Skeletal muscle satellite cell (primary cell): ENCODE data around the gene CCDC85C.

ENCODE experiments used
- H3K27me3 ChIP-seq: 2 replicates; pipeline ENCODE4 v1.7.0; 2013; ENCODE audit warnings: low read length; ENCODE audit not compliant: control insufficient read depth, insufficient read depth
- H3K36me3 ChIP-seq: 2 replicates; pipeline ENCODE4 v1.7.0; 2013; ENCODE audit warnings: mild to moderate bottlenecking, control low read depth, low read length; ENCODE audit not compliant: insufficient read depth
- H3K4me1 ChIP-seq: 2 replicates; pipeline ENCODE4 v1.7.0; 2013; ENCODE audit warnings: low read length; ENCODE audit not compliant: control insufficient read depth, insufficient read depth
- H3K4me2 ChIP-seq: 2 replicates; pipeline ENCODE4 v1.7.0; 2013; ENCODE audit warnings: mild to moderate bottlenecking, low read length
- H3K4me3 ChIP-seq: 2 replicates; pipeline ENCODE4 v1.7.0; 2013; ENCODE audit warnings: low read length
- H3K9ac ChIP-seq: 2 replicates; pipeline ENCODE4 v1.7.0; 2013; ENCODE audit warnings: mild to moderate bottlenecking, low read depth, low read length, moderate library complexity
- H3K9me3 ChIP-seq: replicated peaks from 2 replicates; pipeline ENCODE4 v1.7.0; 2013; ENCODE audit warnings: mild to moderate bottlenecking, control low read depth, low read length

CCDC85C gene

GRCh38 chr14:99525699-99526080, 78.3 kb downstream of the CCDC85C start:
- Histone ChIP-seq H3K27me3 (peaks cover 2% of the 10 kb centered on the region), H3K4me2 (no peak overlapping the region), H3K36me3 (no peaks in the 10 kb centered on the region), H3K9me3 (no peaks in the 10 kb centered on the region), H3K4me3 (no peak overlapping the region), H3K4me1 (peaks cover 26% of the 10 kb centered on the region), H3K9ac (no peak overlapping the region)

GRCh38 chr14:99524804-99525698, 79.0 kb downstream of the CCDC85C start:
- no peak overlapping the region for H3K9ac ChIP-seq
- H3K4me3 ChIP-seq, result no peak overlapping the region
- H3K27me3 ChIP-seq, result peaks cover 2% of the 10 kb centered on the region
- no peaks in the 10 kb centered on the region for H3K36me3 ChIP-seq
- peaks cover 20% of the 10 kb centered on the region for H3K4me1 ChIP-seq
- H3K4me2 ChIP-seq, result no peak overlapping the region
- no peaks in the 10 kb centered on the region for H3K9me3 ChIP-seq

- Histone ChIP-seq H3K27me3 (peaks cover 2% of the 10 kb centered on the region), H3K4me2 (no peak overlapping the region), H3K9ac (no peak overlapping the region), H3K4me3 (no peak overlapping the region), H3K9me3 (no peaks in the 10 kb centered on the region), H3K36me3 (no peaks in the 10 kb centered on the region), H3K4me1 (peaks cover 19% of the 10 kb centered on the region)
Observed at GRCh38 chr14:99524091-99524661, 79.8 kb downstream of the CCDC85C start.

- Histone ChIP-seq H3K4me2 (no peak overlapping the region), H3K9ac (no peak overlapping the region), H3K4me1 (peaks cover 19% of the 10 kb centered on the region), H3K27me3 (no peaks in the 10 kb centered on the region), H3K4me3 (no peak overlapping the region), H3K9me3 (no peaks in the 10 kb centered on the region), H3K36me3 (no peaks in the 10 kb centered on the region)
Observed at GRCh38 chr14:99523704-99524055, 80.3 kb downstream of the CCDC85C start.

- H3K9ac ChIP-seq, result no peak overlapping the region
- no peaks in the 10 kb centered on the region for H3K27me3 ChIP-seq
- no peaks in the 10 kb centered on the region for H3K9me3 ChIP-seq
- peaks cover 19% of the 10 kb centered on the region for H3K4me1 ChIP-seq
- H3K4me3 ChIP-seq, result no peak overlapping the region
- no peak overlapping the region for H3K4me2 ChIP-seq
- H3K36me3 ChIP-seq, result no peaks in the 10 kb centered on the region
Observed at GRCh38 chr14:99522934-99523703, 80.9 kb downstream of the CCDC85C start.

- Histone ChIP-seq H3K4me3 (no peak overlapping the region), H3K27me3 (no peaks in the 10 kb centered on the region), H3K4me1 (peaks cover 19% of the 10 kb centered on the region), H3K4me2 (no peak overlapping the region), H3K9me3 (no peaks in the 10 kb centered on the region), H3K36me3 (no peaks in the 10 kb centered on the region), H3K9ac (no peak overlapping the region)
Observed at GRCh38 chr14:99522457-99522891, 81.5 kb downstream of the CCDC85C start.

- H3K9ac ChIP-seq, result no peak overlapping the region
- no peaks in the 10 kb centered on the region for H3K27me3 ChIP-seq
- H3K4me2 ChIP-seq, result no peak overlapping the region
- peaks cover 19% of the 10 kb centered on the region for H3K4me1 ChIP-seq
- no peaks in the 10 kb centered on the region for H3K36me3 ChIP-seq
- no peak overlapping the region for H3K4me3 ChIP-seq
- H3K9me3 ChIP-seq, result no peaks in the 10 kb centered on the region
Observed at GRCh38 chr14:99522025-99522401, 82.0 kb downstream of the CCDC85C start.

GRCh38 chr14:99521176-99522024, 82.6 kb downstream of the CCDC85C start:
- Histone ChIP-seq H3K36me3 (no peaks in the 10 kb centered on the region), H3K9ac (no peak overlapping the region), H3K4me1 (peaks cover 19% of the 10 kb centered on the region), H3K9me3 (no peaks in the 10 kb centered on the region), H3K4me3 (no peak overlapping the region), H3K4me2 (no peak overlapping the region), H3K27me3 (no peaks in the 10 kb centered on the region)

- H3K36me3 ChIP-seq, result no peaks in the 10 kb centered on the region
- H3K4me3 ChIP-seq, result no peak overlapping the region
- H3K4me2 ChIP-seq, result no peak overlapping the region
- no peak overlapping the region for H3K9ac ChIP-seq
- peaks cover 19% of the 10 kb centered on the region for H3K4me1 ChIP-seq
- no peaks in the 10 kb centered on the region for H3K27me3 ChIP-seq
- no peaks in the 10 kb centered on the region for H3K9me3 ChIP-seq
Observed at GRCh38 chr14:99520571-99521081, 83.4 kb downstream of the CCDC85C start.

GRCh38 chr14:99519931-99520421, 84.0 kb downstream of the CCDC85C start:
- H3K36me3 ChIP-seq, result no peaks in the 10 kb centered on the region
- no peak overlapping the region for H3K4me3 ChIP-seq
- H3K9ac ChIP-seq, result no peak overlapping the region
- no peaks in the 10 kb centered on the region for H3K27me3 ChIP-seq
- no peak overlapping the region for H3K4me2 ChIP-seq
- no peaks in the 10 kb centered on the region for H3K9me3 ChIP-seq
- peaks cover 17% of the 10 kb centered on the region for H3K4me1 ChIP-seq
